NB4 (cell line): Measurements from ENCODE around the gene OR10G8.

Source experiments
- CTCF ChIP-seq: IDR thresholded peaks from one replicate; pipeline ENCODE4 v1.5.1; 2012; ENCODE audit warnings: low read depth, low read length
- POLR2A ChIP-seq: IDR thresholded peaks from 2 replicates; pipeline ENCODE4 v1.6.1; 2011; ENCODE audit warnings: mild to moderate bottlenecking; ENCODE audit not compliant: insufficient read length; ENCODE audit errors: extremely low read depth

DNA sequence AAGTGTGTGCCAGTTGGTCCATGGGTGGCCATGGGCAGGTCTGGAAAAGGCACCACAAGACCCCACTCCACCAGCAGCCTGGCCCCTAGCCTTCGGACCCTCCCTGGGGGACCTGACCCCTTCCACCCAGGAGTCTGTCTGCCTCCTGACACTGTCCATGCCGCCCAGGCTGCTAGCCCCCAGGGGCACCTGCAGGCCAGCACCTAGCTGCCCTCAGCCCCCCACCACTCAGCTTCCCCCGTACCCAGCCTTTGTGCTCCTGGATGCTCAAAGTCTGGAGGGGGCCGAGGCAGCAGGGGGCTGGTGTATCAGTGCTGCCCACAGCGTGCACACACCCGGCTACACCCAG is 48.9 kb downstream of the OR10G8 start:
- TF ChIP-seq POLR2A: no peak
- TF ChIP-seq CTCF: no peak
